Calu3 (cell line): ENCODE data around the gene SCTR. TPM values are rescaled to one million over a fixed set of nuclear protein-coding genes. Genes with fewer than 3 reads are reported as not detected.

Experiments
- BruUV-seq: library from RNA; stranded (reverse); fragments of 400-500 nt; replicated peaks from 2 replicates; lab custom pipeline; 2021; lab: Mats Ljungman, UMichigan
- CTCF ChIA-PET: fragments of 300-600 bp; sonication (Branson Sonifier 250); formaldehyde crosslinking; loops from one replicate; lab custom pipeline; 2022; ENCODE audit warnings: antibody characterized with exemption; lab: Charles Lee
- DNase-seq: peaks from one replicate; pipeline ENCODE4 v3.0.0; 2022
- H3K27ac Mint-ChIP-seq: one replicate; pipeline ENCODE4 v1.8.0; 2022; ENCODE audit warnings: mixed read lengths; ENCODE audit not compliant: unreplicated experiment
- H3K27me3 Mint-ChIP-seq: one replicate; pipeline ENCODE4 v1.8.0; 2022; ENCODE audit warnings: mixed read lengths; ENCODE audit not compliant: unreplicated experiment
- H3K36me3 Mint-ChIP-seq: one replicate; pipeline ENCODE4 v1.8.0; 2022; ENCODE audit warnings: mild to moderate bottlenecking, moderate library complexity, mixed read lengths; ENCODE audit not compliant: insufficient read depth, unreplicated experiment
- H3K4me1 Mint-ChIP-seq: one replicate; pipeline ENCODE4 v1.8.0; 2022; ENCODE audit warnings: mild to moderate bottlenecking, low read depth, mixed read lengths; ENCODE audit not compliant: unreplicated experiment
- H3K4me3 Mint-ChIP-seq: one replicate; pipeline ENCODE4 v1.8.0; 2022; ENCODE audit warnings: mild to moderate bottlenecking, low read depth, moderate library complexity, mixed read lengths; ENCODE audit not compliant: unreplicated experiment
- H3K9me3 Mint-ChIP-seq: one replicate; pipeline ENCODE4 v1.8.0; 2022; ENCODE audit warnings: low read depth, mixed read lengths; ENCODE audit not compliant: unreplicated experiment
- intact Hi-C: fragments of 100-400 bp; cut with micrococcal nuclease; formaldehyde crosslinking; loops from one replicate; pipeline ENCODE4 v1.10.0; 2022; ENCODE audit not compliant: unreplicated experiment
- total RNA-seq: library from RNA; stranded (reverse); gene quantifications from 2 replicates; pipeline ENCODE4 v1.2.3, GENCODE V29; 2022
- TF ChIP-seq, protein P1 (sequence below): fragments of 200-600 bp; IDR thresholded peaks from one replicate; pipeline ENCODE4 v1.8.0; 2022; ENCODE audit warnings: antibody characterized with exemption; ENCODE audit not compliant: unreplicated experiment

SCTR gene
- total RNA-seq, 1 experiment from 2014 or later = 0.85 TPM

DNA sequence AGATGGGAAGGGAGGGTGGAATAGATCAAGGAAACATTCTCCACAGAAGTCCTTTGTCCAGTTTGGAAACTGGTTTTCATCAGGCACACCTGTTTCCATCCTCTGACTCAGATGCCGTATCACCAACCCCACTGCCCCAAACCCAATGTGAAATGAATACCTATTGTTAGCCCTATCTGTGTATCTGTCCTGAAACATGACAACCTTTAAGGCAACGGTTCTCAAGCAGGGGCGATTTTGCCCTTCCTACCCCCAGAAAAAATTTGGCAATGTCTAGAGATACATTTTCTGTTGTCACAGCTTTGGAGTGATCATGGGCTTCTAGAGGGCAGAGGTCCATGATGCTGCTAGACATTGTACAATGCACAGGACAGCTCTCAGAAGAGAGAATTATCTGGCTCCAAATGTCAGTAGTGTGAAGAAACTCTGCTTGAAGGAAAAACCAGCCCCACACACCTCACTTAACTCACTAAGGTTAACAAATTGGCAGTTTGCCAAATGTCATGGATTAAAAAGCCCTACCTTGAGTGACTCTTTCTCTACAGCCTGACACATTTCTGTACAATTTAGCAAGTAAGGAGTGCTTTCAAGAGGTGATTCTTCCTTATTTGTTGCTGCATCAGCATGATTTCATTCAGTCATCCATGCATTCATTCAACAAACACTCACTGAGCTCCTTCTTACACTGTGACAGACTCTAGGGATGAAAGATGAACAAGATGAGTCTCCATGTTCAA, 3.4 kb downstream of the SCTR start:
- Mint-ChIP-seq H3K4me3 (no peak overlapping the region), H3K27me3 (peaks cover 47% of the 10 kb centered on the region)
- BruUV-seq = no TSS peak

DNA sequence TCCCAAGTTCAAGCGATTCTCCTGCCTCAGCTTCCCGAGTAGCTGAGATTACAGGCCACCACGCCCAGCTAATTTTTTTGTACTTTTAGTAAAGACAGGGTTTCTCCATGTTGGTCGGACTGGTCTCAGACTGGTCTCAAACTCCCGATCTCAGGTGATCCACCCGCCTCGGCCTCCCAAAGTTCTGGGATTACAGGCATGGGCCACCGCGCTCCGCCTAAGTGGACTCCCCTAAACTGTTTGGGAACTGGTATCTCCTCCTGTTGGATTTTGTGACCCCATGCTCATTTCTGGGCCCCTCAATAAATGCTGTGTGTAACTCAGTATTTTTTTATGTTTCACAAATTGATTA, 5.2 kb downstream of the SCTR start:
- DNase-seq = no peak
- Mint-ChIP-seq H3K4me3 (no peak overlapping the region), H3K27ac (no peak overlapping the region), H3K9me3 (no peaks in the 10 kb centered on the region), H3K36me3 (peaks cover 5% of the 10 kb centered on the region), H3K27me3 (peaks cover 29% of the 10 kb centered on the region), H3K4me1 (peaks cover 15% of the 10 kb centered on the region)
- TF ChIP-seq, protein P1, sequence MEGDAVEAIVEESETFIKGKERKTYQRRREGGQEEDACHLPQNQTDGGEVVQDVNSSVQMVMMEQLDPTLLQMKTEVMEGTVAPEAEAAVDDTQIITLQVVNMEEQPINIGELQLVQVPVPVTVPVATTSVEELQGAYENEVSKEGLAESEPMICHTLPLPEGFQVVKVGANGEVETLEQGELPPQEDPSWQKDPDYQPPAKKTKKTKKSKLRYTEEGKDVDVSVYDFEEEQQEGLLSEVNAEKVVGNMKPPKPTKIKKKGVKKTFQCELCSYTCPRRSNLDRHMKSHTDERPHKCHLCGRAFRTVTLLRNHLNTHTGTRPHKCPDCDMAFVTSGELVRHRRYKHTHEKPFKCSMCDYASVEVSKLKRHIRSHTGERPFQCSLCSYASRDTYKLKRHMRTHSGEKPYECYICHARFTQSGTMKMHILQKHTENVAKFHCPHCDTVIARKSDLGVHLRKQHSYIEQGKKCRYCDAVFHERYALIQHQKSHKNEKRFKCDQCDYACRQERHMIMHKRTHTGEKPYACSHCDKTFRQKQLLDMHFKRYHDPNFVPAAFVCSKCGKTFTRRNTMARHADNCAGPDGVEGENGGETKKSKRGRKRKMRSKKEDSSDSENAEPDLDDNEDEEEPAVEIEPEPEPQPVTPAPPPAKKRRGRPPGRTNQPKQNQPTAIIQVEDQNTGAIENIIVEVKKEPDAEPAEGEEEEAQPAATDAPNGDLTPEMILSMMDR = no peak
- CTCF ChIA-PET = no interaction called here
- intact Hi-C loops = loop anchor here (10.0 kb wide), 1 partner anchor 66 kb away; no protein-coding TSS in a partner anchor
- no TSS peak for BruUV-seq

More for the DNA sequence above, 3.4 kb downstream of the SCTR start:
- no peak overlapping the region for H3K27ac Mint-ChIP-seq
- no peak for DNase-seq
- TF ChIP-seq, protein P1 = no peak
- H3K4me1 Mint-ChIP-seq = peaks cover 15% of the 10 kb centered on the region
- intact Hi-C loops = no loop called here
- CTCF ChIA-PET = no interaction called here
- no peaks in the 10 kb centered on the region for H3K9me3 Mint-ChIP-seq
- H3K36me3 Mint-ChIP-seq = peaks cover 5% of the 10 kb centered on the region

DNA sequence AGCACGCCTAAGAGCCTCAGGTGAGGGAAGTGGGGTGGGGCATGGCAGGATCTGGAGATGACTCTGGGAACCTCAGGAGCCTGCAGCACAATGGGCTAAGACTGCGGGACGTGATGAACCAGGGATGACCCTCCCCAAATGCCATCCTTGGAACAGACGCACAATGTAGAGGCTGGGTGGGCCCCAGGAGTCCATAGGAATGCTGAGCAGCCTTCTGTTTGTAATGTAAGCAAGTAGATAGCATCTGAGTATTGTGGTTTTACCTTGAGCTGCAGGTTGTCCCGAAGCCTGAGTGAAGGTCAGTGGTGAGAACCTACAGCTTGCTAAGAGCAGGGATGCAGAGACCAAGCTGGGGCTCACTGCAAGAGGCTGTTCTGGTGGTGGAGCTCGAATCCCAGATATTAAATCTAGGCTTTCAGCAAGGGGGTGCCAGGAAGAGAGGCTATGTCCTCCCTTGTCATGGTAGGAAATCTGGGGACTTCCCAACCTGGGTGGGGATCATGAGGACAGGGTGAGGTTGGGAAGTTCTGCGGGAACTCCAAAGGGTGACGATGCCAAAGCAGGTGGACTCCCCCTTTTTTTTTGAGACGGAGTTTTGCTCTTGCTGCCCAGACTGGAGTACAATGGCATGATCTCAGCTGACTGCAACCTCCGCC, 5.8 kb downstream of the SCTR start:
- intact Hi-C loops = loop anchor here (10.0 kb wide), 1 partner anchor 66 kb away; no protein-coding TSS in a partner anchor
- peaks cover under 1% of the 10 kb centered on the region for H3K36me3 Mint-ChIP-seq
- H3K27me3 Mint-ChIP-seq = peaks cover 24% of the 10 kb centered on the region
- CTCF ChIA-PET = interaction anchor here (0.6 kb wide), 1 partner anchor 25 kb away, joined by 7 read pairs; no protein-coding TSS in a partner anchor
- BruUV-seq = no TSS peak
- H3K4me1 Mint-ChIP-seq = peaks cover 10% of the 10 kb centered on the region
- TF ChIP-seq, protein P1 = no peak
- no peaks in the 10 kb centered on the region for H3K9me3 Mint-ChIP-seq
- DNase-seq = no peak
- no peak overlapping the region for H3K4me3 Mint-ChIP-seq
- H3K27ac Mint-ChIP-seq = no peak overlapping the region

DNA sequence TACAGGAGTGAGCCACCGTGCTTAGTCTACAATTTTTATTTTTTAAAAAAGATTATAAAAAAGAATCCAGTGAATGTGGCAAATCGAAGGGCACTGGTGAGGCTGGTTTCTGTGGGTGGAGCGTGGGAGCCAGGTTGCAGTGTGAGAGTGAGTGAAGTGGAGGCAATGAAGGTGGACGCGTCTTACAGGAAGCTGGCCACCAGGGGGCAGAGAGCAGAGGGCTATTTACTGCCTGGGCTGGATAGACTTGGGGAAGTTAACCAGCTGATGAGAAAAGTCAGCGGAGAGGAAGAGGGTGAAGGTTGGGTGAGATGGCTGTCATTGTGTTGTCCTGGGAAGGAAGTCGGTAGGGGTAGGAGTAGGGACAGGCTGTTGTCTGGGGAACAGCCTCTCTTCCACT, 6.8 kb downstream of the SCTR start:
- no TSS peak for BruUV-seq
- H3K36me3 Mint-ChIP-seq = no peaks in the 10 kb centered on the region
- no peak overlapping the region for H3K27ac Mint-ChIP-seq
- intact Hi-C loops = loop anchor here (1.0 to 10.0 kb wide), 2 partner anchors 67 to 143 kb away; no protein-coding TSS in a partner anchor
- H3K4me1 Mint-ChIP-seq = no peaks in the 10 kb centered on the region
- peak; percentile 75 for DNase-seq
- no peaks in the 10 kb centered on the region for H3K9me3 Mint-ChIP-seq
- no peak overlapping the region for H3K4me3 Mint-ChIP-seq
- peaks cover 13% of the 10 kb centered on the region for H3K27me3 Mint-ChIP-seq
- CTCF ChIA-PET = interaction anchor here (0.9 to 1.0 kb wide), 2 partner anchors 124 to 161 kb away, joined by 3 read pairs; partner anchors contain the start of gene TMEM177
- TF ChIP-seq, protein P1 = peak; percentile 80
